MCF 10A (cell line): ENCODE measurements around the gene LAPTM5. TPM values are rescaled to one million over a fixed set of nuclear protein-coding genes. Genes with fewer than 3 reads are reported as not detected.

Experiments
- BruUV-seq: library from RNA; stranded (reverse); fragments of 400-500 nt; replicated peaks from 2 replicates; lab custom pipeline; 2021; lab: Mats Ljungman, UMichigan
- CTCF ChIA-PET: fragments of 300-600 bp; sonication (Branson Sonifier 250); formaldehyde crosslinking; extraction: SDS; loops from one replicate; lab custom pipeline; 2021; ENCODE audit warnings: antibody characterized with exemption, inconsistent platforms; lab: Yijun Ruan, JAX
- POLR2A ChIA-PET: fragments of 300-600, 350-650 bp; sonication (Branson Sonifier 250); formaldehyde crosslinking; extraction: SDS; loops from one replicate; lab custom pipeline; 2020; ENCODE audit warnings: antibody characterized with exemption, inconsistent platforms; lab: Yijun Ruan, JAX
- DNase-seq: peaks from one replicate; pipeline ENCODE4 v3.0.0-alpha.2; 2018; ENCODE audit not compliant: unreplicated experiment
- H3K27ac Mint-ChIP-seq: one replicate; pipeline ENCODE4 v1.8.0; 2022; ENCODE audit warnings: mild to moderate bottlenecking, low read depth, mixed read lengths; ENCODE audit not compliant: unreplicated experiment
- H3K27me3 Mint-ChIP-seq: one replicate; pipeline ENCODE4 v1.8.0; 2022; ENCODE audit warnings: mixed read lengths; ENCODE audit not compliant: insufficient read depth, unreplicated experiment
- H3K36me3 Mint-ChIP-seq: one replicate; pipeline ENCODE4 v1.8.0; 2022; ENCODE audit warnings: mild to moderate bottlenecking, moderate library complexity, mixed read lengths; ENCODE audit not compliant: insufficient read depth, unreplicated experiment
- H3K4me1 Mint-ChIP-seq: one replicate; pipeline ENCODE4 v1.8.0; 2022; ENCODE audit warnings: mixed read lengths; ENCODE audit not compliant: insufficient read depth, unreplicated experiment
- H3K4me3 Mint-ChIP-seq: one replicate; pipeline ENCODE4 v1.8.0; 2022; ENCODE audit warnings: mild to moderate bottlenecking, moderate library complexity, mixed read lengths; ENCODE audit not compliant: unreplicated experiment
- H3K9me3 Mint-ChIP-seq: one replicate; pipeline ENCODE4 v1.8.0; 2022; ENCODE audit warnings: mixed read lengths; ENCODE audit not compliant: unreplicated experiment
- intact Hi-C: fragments of 100-400 bp; cut with micrococcal nuclease; formaldehyde crosslinking; loops from 2 replicates; pipeline ENCODE4 v1.14.1; 2022
- total RNA-seq: library from RNA; stranded (reverse); gene quantifications from 2 replicates; pipeline ENCODE4 v1.2.3, GENCODE V29; 2022
- TF ChIP-seq, protein P1 (sequence below): fragments of 200-600 bp; IDR thresholded peaks from one replicate; pipeline ENCODE4 v1.8.0; 2022; ENCODE audit warnings: antibody characterized with exemption, mild to moderate bottlenecking; ENCODE audit not compliant: unreplicated experiment

LAPTM5 gene
- total RNA-seq, 1 experiment from 2014 or later: 15.9 TPM

GRCh38 chr1:30762152-30762929 lies 4.8 kb upstream of the LAPTM5 start:
- Mint-ChIP-seq H3K27ac (no peak overlapping the region), H3K9me3 (no peaks in the 10 kb centered on the region), H3K4me3 (no peak overlapping the region), H3K4me1 (peaks cover 9% of the 10 kb centered on the region), H3K36me3 (peaks cover 7% of the 10 kb centered on the region), H3K27me3 (no peaks in the 10 kb centered on the region)
- ChIA-PET POLR2A (interaction anchor here (0.7 to 1.6 kb wide), 5 partner anchors 12 to 150 kb away, joined by 3 to 7 read pairs (median 3); no protein-coding TSS in a partner anchor), CTCF (interaction anchor here (1.0 to 1.8 kb wide), 2 partner anchors 20 to 39 kb away, joined by 6 to 7 read pairs; no protein-coding TSS in a partner anchor)
- BruUV-seq: no TSS peak
- intact Hi-C loops: no loop called here
- DNase-seq: no peak
- TF ChIP-seq, protein P1, sequence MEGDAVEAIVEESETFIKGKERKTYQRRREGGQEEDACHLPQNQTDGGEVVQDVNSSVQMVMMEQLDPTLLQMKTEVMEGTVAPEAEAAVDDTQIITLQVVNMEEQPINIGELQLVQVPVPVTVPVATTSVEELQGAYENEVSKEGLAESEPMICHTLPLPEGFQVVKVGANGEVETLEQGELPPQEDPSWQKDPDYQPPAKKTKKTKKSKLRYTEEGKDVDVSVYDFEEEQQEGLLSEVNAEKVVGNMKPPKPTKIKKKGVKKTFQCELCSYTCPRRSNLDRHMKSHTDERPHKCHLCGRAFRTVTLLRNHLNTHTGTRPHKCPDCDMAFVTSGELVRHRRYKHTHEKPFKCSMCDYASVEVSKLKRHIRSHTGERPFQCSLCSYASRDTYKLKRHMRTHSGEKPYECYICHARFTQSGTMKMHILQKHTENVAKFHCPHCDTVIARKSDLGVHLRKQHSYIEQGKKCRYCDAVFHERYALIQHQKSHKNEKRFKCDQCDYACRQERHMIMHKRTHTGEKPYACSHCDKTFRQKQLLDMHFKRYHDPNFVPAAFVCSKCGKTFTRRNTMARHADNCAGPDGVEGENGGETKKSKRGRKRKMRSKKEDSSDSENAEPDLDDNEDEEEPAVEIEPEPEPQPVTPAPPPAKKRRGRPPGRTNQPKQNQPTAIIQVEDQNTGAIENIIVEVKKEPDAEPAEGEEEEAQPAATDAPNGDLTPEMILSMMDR: no peak

GRCh38 chr1:30761381-30762151 lies 4.0 kb upstream of the LAPTM5 start:
- BruUV-seq: no TSS peak
- no peak for DNase-seq
- intact Hi-C loops: no loop called here
- ChIA-PET CTCF (interaction anchor here (0.7 to 1.8 kb wide), 2 partner anchors 18 to 21 kb away, joined by 3 to 7 read pairs; no protein-coding TSS in a partner anchor), POLR2A (interaction anchor here (0.6 to 1.6 kb wide), 4 partner anchors 10 to 17 kb away, joined by 3 to 7 read pairs (median 5); no protein-coding TSS in a partner anchor)
- TF ChIP-seq, protein P1: no peak
- Mint-ChIP-seq H3K9me3 (no peaks in the 10 kb centered on the region), H3K27ac (no peak overlapping the region), H3K4me1 (peaks cover 17% of the 10 kb centered on the region), H3K36me3 (peaks cover 7% of the 10 kb centered on the region), H3K27me3 (no peaks in the 10 kb centered on the region), H3K4me3 (no peak overlapping the region)

DNA sequence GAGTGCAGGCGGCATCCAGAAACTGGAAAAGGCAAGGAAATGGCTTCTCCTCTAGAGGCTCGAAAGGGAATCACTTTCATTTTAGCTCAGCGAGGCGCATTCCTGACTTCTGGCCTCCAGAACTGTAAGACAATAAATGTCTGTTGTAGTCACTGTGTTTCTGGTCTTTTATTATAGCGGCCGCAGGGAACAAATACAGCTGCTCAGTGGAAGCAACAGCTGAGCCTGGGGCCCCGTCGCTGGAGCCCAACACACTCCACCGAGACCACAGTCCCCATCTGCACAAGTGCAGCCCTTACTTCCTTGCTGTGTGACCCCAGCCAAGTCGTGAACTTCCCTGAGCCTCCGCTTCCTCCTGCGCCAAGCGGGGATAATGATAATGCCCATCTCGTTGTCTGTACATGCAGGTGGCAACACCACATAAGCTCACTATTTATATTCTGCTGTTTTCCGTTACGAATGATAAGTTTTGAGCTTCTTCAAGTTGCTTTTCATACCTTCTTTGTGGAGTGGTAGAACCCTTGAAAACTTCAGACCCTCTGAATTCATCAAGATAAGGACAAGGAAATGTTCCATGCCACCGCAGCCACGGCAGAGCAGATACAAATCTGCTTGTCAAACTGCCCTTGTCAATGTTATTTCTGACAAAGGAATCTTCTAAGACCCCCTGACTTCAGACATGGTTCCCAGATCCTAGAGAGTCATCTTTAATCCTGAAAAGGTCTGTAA lies 3.2 kb upstream of the LAPTM5 start:
- H3K27ac Mint-ChIP-seq: no peak overlapping the region
- TF ChIP-seq, protein P1: no peak
- intact Hi-C loops: no loop called here
- no peaks in the 10 kb centered on the region for H3K9me3 Mint-ChIP-seq
- peaks cover 18% of the 10 kb centered on the region for H3K4me1 Mint-ChIP-seq
- H3K36me3 Mint-ChIP-seq: peaks cover 7% of the 10 kb centered on the region
- DNase-seq: no peak
- H3K4me3 Mint-ChIP-seq: no peak overlapping the region
- CTCF ChIA-PET: interaction anchor here (0.7 to 1.8 kb wide), 2 partner anchors 19 to 21 kb away, joined by 3 to 7 read pairs; no protein-coding TSS in a partner anchor
- POLR2A ChIA-PET: interaction anchor here (0.6 to 1.3 kb wide), 3 partner anchors 10 to 18 kb away, joined by 3 to 6 read pairs (median 4); no protein-coding TSS in a partner anchor
- BruUV-seq: no TSS peak
- H3K27me3 Mint-ChIP-seq: no peaks in the 10 kb centered on the region
